ENCODE data around the gene MRPS17. TPM values are rescaled to one million over a fixed set of nuclear protein-coding genes. Genes with fewer than 3 reads are reported as not detected.

The MRPS17 gene
- total and polyA plus RNA-seq, 10 of the 15 experiments (the other 5 are each of a cell fraction or from before 2014, with no cell fraction given): 18.7 to 74.5 (median 29.2) TPM

- no peak for TF ChIP-seq ZBTB33 (IDR thresholded peaks at IDR 0.05)
These were observed 23.5 kb upstream of the MRPS17 start (continued) for GRCh38 chr7:55928006-55928767.

- no peaks in the 10 kb centered on the region for H4K20me1 ChIP-seq (ENCODE audit: control insufficient read depth, insufficient read depth)
- ChIA-PET RAD21 (ENCODE audit: unreplicated experiment) (no interaction called here), CTCF (no interaction called here), SMC1A (ENCODE audit: uncharacterized antibody, unreplicated experiment) (no interaction called here), POLR2A (no interaction called here)
- H3K4me1 ChIP-seq (ENCODE audit: control insufficient read depth, insufficient read depth, low read length): no peaks in the 10 kb centered on the region
- H3K27ac ChIP-seq (ENCODE audit: control insufficient read depth, insufficient read depth): no peak overlapping the region
- no peak overlapping the region for H3K4me3 ChIP-seq
- in situ Hi-C loops (cut with MboI): no loop called here
- TF ChIP-seq NFYB (IDR thresholded peaks at IDR 0.05; ENCODE audit: insufficient read depth, low read depth, low read length) (no peak), E2F4 (IDR thresholded peaks at IDR 0.05; ENCODE audit: low read depth, low read length) (no peak), IRF5 (IDR thresholded peaks at IDR 0.05; ENCODE audit: borderline replicate concordance) (no peak), ZBTB40 (IDR thresholded peaks at IDR 0.05; ENCODE audit: borderline replicate concordance) (no peak), CREB1 (IDR thresholded peaks at IDR 0.05; ENCODE audit: low read depth) (no peak), MYC (IDR thresholded peaks at IDR 0.05; ENCODE audit: insufficient read depth, insufficient read length, insufficient replicate concordance, low read length, severe bottlenecking) (no peak), POLR2AphosphoS5 (IDR thresholded peaks at IDR 0.05; ENCODE audit: low read length) (no peak), NFYA (IDR thresholded peaks at IDR 0.05; ENCODE audit: borderline replicate concordance, low read depth, low read length) (no peak)
- no peaks in the 10 kb centered on the region for H3K36me3 ChIP-seq (ENCODE audit: control insufficient read depth in 2 of 2, insufficient read depth in 2 of 2, low read length in 1 of 2)
- BruUV-seq (replicated peaks): no TSS peak
- no peak for ATAC-seq
- intact Hi-C loops (cut with micrococcal nuclease; ENCODE audit: unreplicated experiment): no loop called here
- H3K9me3 ChIP-seq (replicated peaks; ENCODE audit: control insufficient read depth, insufficient read depth, low read length): no peaks in the 10 kb centered on the region; the same call in 2 of the 3 replicates
- no peak overlapping the region for H2AFZ ChIP-seq (ENCODE audit: control insufficient read depth, low read depth, low read length)
- H3K4me2 ChIP-seq (ENCODE audit: control insufficient read depth, insufficient read depth): no peak overlapping the region
- H3K27me3 ChIP-seq (replicated peaks in 1 of 2; ENCODE audit: control insufficient read depth in 2 of 2, insufficient read depth in 2 of 2, low read length in 1 of 2): no peaks in the 10 kb centered on the region
- FAIRE-seq: no peak
- H3K79me2 ChIP-seq (ENCODE audit: control insufficient read depth, insufficient read depth, low read length): no peaks in the 10 kb centered on the region
- DNase-seq (ENCODE audit: low read depth, low spot score): no peak
- H3K9ac ChIP-seq (ENCODE audit: control insufficient read depth, insufficient read depth, low read length): no peak overlapping the region
- 50% methylated on average over 5 of the region's 5 CpGs for WGBS (ENCODE audit: insufficient coverage, insufficient replicate concordance, low lambda C conversion rate, missing lambda C conversion rate)
These were observed 20.1 kb upstream of the MRPS17 start for GRCh38 chr7:55931421-55932151.
